ENCODE data around the gene RCOR2.

RCOR2 gene

DNA sequence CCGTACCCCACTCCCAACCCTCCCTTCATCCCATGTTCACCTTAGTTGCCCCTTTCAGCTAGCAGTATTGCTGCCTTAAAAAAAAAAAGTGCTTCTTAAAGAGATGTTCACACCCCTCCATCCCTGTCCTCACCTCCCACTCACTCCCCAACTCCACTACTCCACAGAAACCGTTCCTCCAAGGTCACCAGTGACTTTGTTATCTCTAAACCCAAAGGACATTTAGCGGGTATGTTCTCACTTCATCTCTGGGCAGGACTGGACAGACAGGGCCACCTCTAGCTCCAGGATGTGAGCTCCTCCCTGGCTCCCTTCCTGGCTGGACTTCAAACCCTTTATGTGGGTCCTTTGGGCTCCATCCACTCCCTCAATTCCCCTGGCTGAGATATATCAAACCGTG is 6.4 kb upstream of the RCOR2 start:
- no peak for DNase-seq (ENCODE audit: low read depth, low spot score)

- DNase-seq (ENCODE audit: low read depth, low spot score), result no peak
Measured at GRCh38 chr11:63922673-63923192, 5.8 kb upstream of the RCOR2 start.

- DNase-seq (ENCODE audit: low read depth, low spot score), result no peak
Measured at GRCh38 chr11:63920939-63921417, 4.0 kb upstream of the RCOR2 start.

GRCh38 chr11:63920126-63920938 is 3.4 kb upstream of the RCOR2 start:
- peak; percentile 84 for DNase-seq (ENCODE audit: low read depth, low spot score)

GRCh38 chr11:63919267-63920125 is 2.5 kb upstream of the RCOR2 start:
- peak; percentile 45 for DNase-seq (ENCODE audit: low read depth, low spot score)

- no peak for DNase-seq (ENCODE audit: low read depth, low spot score)
Measured at GRCh38 chr11:63918507-63919191, 1.7 kb upstream of the RCOR2 start.

DNA sequence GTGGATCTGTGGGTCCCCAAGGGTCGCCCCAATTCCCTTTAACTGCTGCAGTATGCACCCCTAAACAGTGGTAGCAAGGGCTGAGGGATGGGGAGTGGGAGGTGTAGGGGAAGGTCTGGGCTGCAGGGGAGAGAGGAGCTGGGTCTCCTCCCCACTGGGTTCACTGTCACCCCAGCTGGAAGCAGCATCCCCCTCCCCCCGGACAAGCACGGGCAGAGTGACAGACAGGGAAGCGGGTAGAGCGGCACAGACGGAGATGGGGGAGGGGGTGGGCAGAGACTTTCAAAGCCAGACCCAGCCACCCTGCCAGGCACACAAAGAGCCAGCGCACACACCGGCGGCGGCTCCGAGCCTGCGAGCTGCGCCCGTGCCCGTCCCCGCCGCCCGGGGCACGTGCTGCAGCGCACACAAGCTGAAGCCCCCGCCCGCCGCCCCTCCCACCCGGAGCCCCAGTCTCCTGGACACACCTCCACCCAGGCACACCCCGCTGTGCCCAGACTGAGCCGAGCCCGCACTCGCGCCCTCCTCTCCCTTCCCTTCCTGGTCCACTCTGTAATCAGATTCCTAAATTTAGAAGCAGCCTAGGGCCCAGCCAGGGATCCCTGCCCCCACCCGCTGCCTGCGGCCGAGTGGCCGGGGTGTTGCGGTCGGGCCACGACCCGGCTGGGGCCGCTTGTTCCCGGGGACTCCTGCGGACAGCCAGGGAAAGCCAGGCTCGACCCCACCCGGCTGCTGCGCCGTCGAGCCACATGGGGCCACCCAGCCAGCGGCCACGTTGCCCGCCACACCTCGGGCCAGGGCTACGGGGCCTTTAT is 935 bp upstream of the RCOR2 start:
- peak; percentile 58 for DNase-seq (ENCODE audit: low read depth, low spot score)

GRCh38 chr11:63915961-63916836 is 765 bp downstream of the RCOR2 start:
- DNase-seq (ENCODE audit: low read depth, low spot score), result peak; percentile 72

DNA sequence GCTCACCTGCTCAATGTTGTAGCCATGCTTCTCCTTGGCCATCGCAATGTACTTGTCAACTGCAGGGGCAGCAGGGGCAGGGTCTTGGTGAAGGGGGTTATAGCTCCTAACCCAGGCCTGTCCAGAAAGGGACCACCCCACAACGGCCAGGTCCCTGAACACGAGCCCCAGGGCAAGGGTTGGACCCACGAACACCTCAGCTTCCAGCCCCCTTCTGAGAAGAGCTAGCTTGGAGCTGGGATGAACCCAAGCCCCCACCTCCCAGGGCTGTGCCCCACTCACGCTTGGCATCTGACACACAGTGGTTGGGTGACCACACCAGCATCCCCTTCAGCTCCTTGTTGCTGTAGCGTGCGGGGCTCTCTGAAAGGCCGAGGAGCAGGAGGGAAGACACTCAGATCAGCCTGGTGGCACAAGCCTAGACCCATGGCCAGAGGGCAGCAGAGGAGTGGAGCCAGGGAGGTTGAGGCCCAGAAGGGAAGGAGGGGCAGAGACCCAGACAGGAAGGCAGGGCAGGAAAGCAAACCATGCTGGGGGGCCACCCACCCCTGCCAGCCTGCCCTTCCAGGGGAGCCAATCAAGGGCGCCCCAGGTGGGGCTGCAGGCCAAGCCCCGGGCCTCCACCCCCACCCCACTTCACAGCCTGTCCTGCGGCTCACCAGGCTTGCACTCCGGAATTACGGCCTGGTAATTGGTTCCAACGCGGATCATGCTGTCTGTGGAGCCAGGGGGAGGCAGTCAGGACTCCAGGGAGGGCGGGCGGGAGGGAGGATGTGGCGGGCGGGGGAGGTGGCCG is 1.9 kb downstream of the RCOR2 start:
- no peak for DNase-seq (ENCODE audit: low read depth, low spot score)

GRCh38 chr11:63913866-63914830 is 2.8 kb downstream of the RCOR2 start:
- no peak for DNase-seq (ENCODE audit: low read depth, low spot score)

- DNase-seq (ENCODE audit: low read depth, low spot score), result no peak
Measured at GRCh38 chr11:63912678-63913077, 4.3 kb downstream of the RCOR2 start.

DNA sequence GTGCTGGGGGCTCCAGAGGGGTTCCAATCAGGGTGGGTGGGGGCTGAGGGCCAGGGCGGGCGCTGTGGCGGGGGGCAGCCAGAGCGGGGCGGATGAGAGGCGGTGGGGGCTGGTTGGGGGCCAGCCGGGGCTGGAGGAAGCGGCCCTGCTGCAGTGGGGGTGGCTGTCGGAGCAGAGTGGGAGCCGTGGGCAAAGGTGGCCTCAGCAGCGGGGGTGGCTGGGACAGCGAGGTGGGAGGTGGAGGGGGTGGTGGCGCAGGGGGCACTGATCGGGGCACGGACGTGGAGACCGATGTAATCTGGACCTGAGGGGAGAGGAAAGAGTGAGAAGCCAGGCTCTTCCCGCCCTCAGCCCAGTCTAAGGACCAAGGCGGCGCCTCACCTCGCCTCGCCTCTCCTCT is 5.1 kb downstream of the RCOR2 start:
- DNase-seq (ENCODE audit: low read depth, low spot score), result no peak

DNA sequence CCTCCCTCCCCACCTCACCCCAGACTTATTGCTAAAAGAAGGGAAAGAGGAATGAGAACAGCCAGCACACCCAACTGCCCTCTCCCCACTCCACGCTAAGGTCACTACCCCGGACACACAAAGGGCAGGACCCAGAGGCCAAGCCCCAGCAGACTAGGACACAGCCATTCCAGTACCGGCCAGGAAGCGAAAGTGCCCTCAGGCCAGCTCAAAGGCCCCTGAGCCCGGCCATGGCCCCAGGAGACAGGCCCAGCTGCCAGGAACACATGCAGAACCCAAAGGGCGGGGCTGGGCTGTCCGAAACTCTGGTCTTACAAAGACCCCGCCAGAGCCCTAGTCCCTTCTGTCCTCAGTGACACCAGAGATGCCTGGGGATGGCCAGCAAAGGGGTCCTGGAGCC is 5.5 kb downstream of the RCOR2 start:
- DNase-seq (ENCODE audit: low read depth, low spot score), result no peak

- DNase-seq (ENCODE audit: low read depth, low spot score), result no peak
Measured at GRCh38 chr11:63910675-63911074, 6.3 kb downstream of the RCOR2 start.

- DNase-seq (ENCODE audit: low read depth, low spot score), result peak; percentile 38
Measured at GRCh38 chr11:63909591-63910506, 7.1 kb downstream of the RCOR2 start.

DNA sequence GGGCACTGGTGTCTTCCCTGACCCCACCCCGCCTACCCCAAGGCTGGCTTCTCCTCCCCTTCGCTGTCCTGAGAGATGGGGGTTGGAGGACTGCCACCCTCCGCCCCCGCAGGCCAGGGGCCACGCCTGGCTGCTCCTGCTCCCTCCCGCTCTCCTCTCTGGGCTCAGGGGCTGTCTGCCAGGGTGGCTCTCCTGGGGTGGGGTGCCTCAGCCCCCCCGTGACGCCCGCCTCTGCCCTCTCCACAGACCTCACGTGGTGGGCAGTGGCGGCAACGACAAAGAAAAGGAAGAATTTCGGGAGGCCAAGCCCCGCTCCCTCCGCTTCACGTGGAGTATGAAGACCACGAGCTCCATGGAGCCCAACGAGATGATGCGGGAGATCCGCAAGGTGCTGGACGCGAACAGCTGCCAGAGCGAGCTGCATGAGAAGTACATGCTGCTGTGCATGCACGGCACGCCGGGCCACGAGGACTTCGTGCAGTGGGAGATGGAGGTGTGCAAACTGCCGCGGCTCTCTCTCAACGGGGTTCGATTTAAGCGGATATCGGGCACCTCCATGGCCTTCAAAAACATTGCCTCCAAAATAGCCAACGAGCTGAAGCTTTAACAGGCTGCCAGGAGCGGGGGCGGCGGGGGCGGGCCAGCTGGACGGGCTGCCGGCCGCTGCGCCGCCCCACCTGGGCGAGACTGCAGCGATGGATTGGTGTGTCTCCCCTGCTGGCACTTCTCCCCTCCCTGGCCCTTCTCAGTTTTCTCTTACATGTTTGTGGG is 8.1 kb downstream of the RCOR2 start:
- DNase-seq (ENCODE audit: low read depth, low spot score), result no peak

Data from astrocyte of the hippocampus (primary cell).